BLaER1 treated with 17β-estradiol and CSF1 and Interleukin-3, amounts not matched to agents 10 nM and 100 nM (cell line): Measurements from ENCODE around the gene DDRGK1.
A peak's percentile ranks its signal among the peaks of the same experiment; 100 is the strongest.

Experiments
- H3K27ac ChIP-seq, 11 experiments: shearing (Covaris generic); formaldehyde crosslinking; 2 replicates each; pipeline ENCODE4 v1.8.1; 2022
- H3K27me3 ChIP-seq, 11 experiments: shearing (Covaris generic); formaldehyde crosslinking; 2 replicates each; pipeline ENCODE4 v1.8.1; 2022
- H3K36me3 ChIP-seq, 11 experiments: shearing (Covaris generic); formaldehyde crosslinking; 2 replicates each; pipeline ENCODE4 v1.8.1; 2022
- H3K4me1 ChIP-seq, 10 experiments: shearing (Covaris generic); formaldehyde crosslinking; 2 replicates each; pipeline ENCODE4 v1.8.1; 2022
- H3K4me2 ChIP-seq, 11 experiments: shearing (Covaris generic); formaldehyde crosslinking; 2 replicates each; pipeline ENCODE4 v1.8.1; 2022
- H3K4me3 ChIP-seq, 10 experiments: shearing (Covaris generic); formaldehyde crosslinking; 2 replicates each; pipeline ENCODE4 v1.8.1; 2022
- H3K9ac ChIP-seq, 11 experiments: shearing (Covaris generic); formaldehyde crosslinking; 2 replicates each; pipeline ENCODE4 v1.8.1; 2022
- H3K9me3 ChIP-seq, 11 experiments: shearing (Covaris generic); formaldehyde crosslinking; replicated peaks in 1 of 11; 2 replicates each; pipeline ENCODE4 v1.8.1; 2022
- H4K20me1 ChIP-seq, 11 experiments: shearing (Covaris generic); formaldehyde crosslinking; 2 replicates each; pipeline ENCODE4 v1.8.1; 2022
- Cebpa-rat ChIP-seq, 11 experiments: shearing (Covaris generic); IDR thresholded peaks; 2 replicates each; pipeline ENCODE4 v1.8.1; 2022

DDRGK1 gene

GRCh38 chr20:3204124-3204794 is at the start of gene DDRGK1:
Gene DDRGK1, minus strand, starts transcription at chr20:3204682. Its CDS starts 55 bp downstream, at chr20:3204627.
- Histone ChIP-seq H3K4me3 (peak within 1 kb of the TSS; percentile 81 to 96 (median 88)), H3K36me3 (peaks cover 16 to 39% (median 33%) of the 10 kb centered on the region in 11 experiments), H3K4me2 (peak within 1 kb of the TSS; percentile 94 to 100 (median 98)), H3K9ac (peak within 1 kb of the TSS; percentile 80 to 92 (median 88)), H3K27me3 (no peaks in the 10 kb centered on the region), H4K20me1 (peaks cover 0 to 21% (median 6%) of the 10 kb centered on the region in 11 experiments; a peak in 6 of 22 replicates), H3K9me3 (no peaks in the 10 kb centered on the region), H3K4me1 (peaks cover 19 to 29% (median 25%) of the 10 kb centered on the region in 10 experiments), H3K27ac (peak within 1 kb of the TSS; percentile 67 to 91 (median 84))
- TF ChIP-seq Cebpa-rat (IDR thresholded peaks at IDR 0.05) = peak in 10 of 11 experiments; percentile 9 to 86 (median 66); a peak in 15 of 22 replicates

GRCh38 chr20:3251806-3252205 is 47.3 kb upstream of the DDRGK1 start:
- Histone ChIP-seq H3K27ac (no peak overlapping the region), H3K9ac (no peak overlapping the region), H3K36me3 (peaks cover 35 to 72% (median 61%) of the 10 kb centered on the region in 11 experiments), H3K27me3 (peaks cover 38 to 55% (median 49%) of the 10 kb centered on the region in 11 experiments), H3K4me2 (no peak overlapping the region), H4K20me1 (peaks cover 0 to 67% (median 36%) of the 10 kb centered on the region in 11 experiments; a peak in 17 of 22 replicates), H3K4me1 (peaks cover 9 to 12% (median 11%) of the 10 kb centered on the region in 10 experiments; a peak in 14 of 20 replicates), H3K4me3 (no peak overlapping the region), H3K9me3 (no peaks in the 10 kb centered on the region)
- TF ChIP-seq Cebpa-rat (IDR thresholded peaks at IDR 0.05) = no peak

GRCh38 chr20:3250091-3250504 is 45.6 kb upstream of the DDRGK1 start:
- peak overlapping the region in 1 of 11 experiments; percentile 32; a peak in 1 of 22 replicates for H3K9ac ChIP-seq
- no peak overlapping the region for H3K27ac ChIP-seq
- no peaks in the 10 kb centered on the region for H3K9me3 ChIP-seq
- no peak overlapping the region for H3K4me2 ChIP-seq
- peaks cover 40 to 63% (median 54%) of the 10 kb centered on the region in 11 experiments for H3K27me3 ChIP-seq
- TF ChIP-seq Cebpa-rat (IDR thresholded peaks at IDR 0.05) = no peak
- H3K4me1 ChIP-seq = peaks cover 9 to 12% (median 11%) of the 10 kb centered on the region in 10 experiments; a peak in 14 of 20 replicates
- peaks cover 0 to 61% (median 36%) of the 10 kb centered on the region in 11 experiments; a peak in 17 of 22 replicates for H4K20me1 ChIP-seq
- no peak overlapping the region for H3K4me3 ChIP-seq
- peaks cover 21 to 55% (median 43%) of the 10 kb centered on the region in 11 experiments for H3K36me3 ChIP-seq

- H3K27ac ChIP-seq = no peak overlapping the region
- H4K20me1 ChIP-seq = peaks cover 0 to 57% (median 36%) of the 10 kb centered on the region in 11 experiments; a peak in 17 of 22 replicates
- peaks cover 40 to 69% (median 58%) of the 10 kb centered on the region in 11 experiments for H3K27me3 ChIP-seq
- H3K4me2 ChIP-seq = peak overlapping the region; percentile 23 to 70 (median 52)
- H3K9me3 ChIP-seq = no peaks in the 10 kb centered on the region
- peaks cover 9 to 12% (median 11%) of the 10 kb centered on the region in 10 experiments; a peak in 14 of 20 replicates for H3K4me1 ChIP-seq
- TF ChIP-seq Cebpa-rat (IDR thresholded peaks at IDR 0.05) = no peak
- H3K36me3 ChIP-seq = peaks cover 14 to 44% (median 35%) of the 10 kb centered on the region in 11 experiments; a peak in 20 of 22 replicates
- peak overlapping the region in 6 of 10 experiments; percentile 4 to 39 (median 28); a peak in 5 of 20 replicates for H3K4me3 ChIP-seq
- H3K9ac ChIP-seq = no peak overlapping the region
Observed at GRCh38 chr20:3248993-3249347, 44.5 kb upstream of the DDRGK1 start.

- no peak for TF ChIP-seq Cebpa-rat (IDR thresholded peaks at IDR 0.05)
- H3K4me1 ChIP-seq = peaks cover 9 to 12% (median 11%) of the 10 kb centered on the region in 10 experiments; a peak in 14 of 20 replicates
- H3K27ac ChIP-seq = no peak overlapping the region
- peaks cover 40 to 75% (median 58%) of the 10 kb centered on the region in 11 experiments for H3K27me3 ChIP-seq
- H3K4me3 ChIP-seq = peak overlapping the region in 6 of 10 experiments; percentile 4 to 39 (median 28); a peak in 6 of 20 replicates
- H3K4me2 ChIP-seq = peak overlapping the region; percentile 23 to 70 (median 52)
- H3K36me3 ChIP-seq = peaks cover 9 to 39% (median 30%) of the 10 kb centered on the region in 11 experiments; a peak in 20 of 22 replicates
- H4K20me1 ChIP-seq = peaks cover 0 to 57% (median 36%) of the 10 kb centered on the region in 11 experiments; a peak in 17 of 22 replicates
- no peaks in the 10 kb centered on the region for H3K9me3 ChIP-seq
- H3K9ac ChIP-seq = no peak overlapping the region
Observed at GRCh38 chr20:3248167-3248992, 43.9 kb upstream of the DDRGK1 start.

- Histone ChIP-seq H3K4me2 (no peak overlapping the region), H3K9ac (no peak overlapping the region)
- no peak for TF ChIP-seq Cebpa-rat (IDR thresholded peaks at IDR 0.05)
Observed at GRCh38 chr20:3247638-3248037, 43.2 kb upstream of the DDRGK1 start.

GRCh38 chr20:3246682-3247081 is 42.2 kb upstream of the DDRGK1 start:
- H3K27ac ChIP-seq = no peak overlapping the region
- peaks cover 9 to 12% (median 11%) of the 10 kb centered on the region in 10 experiments; a peak in 14 of 20 replicates for H3K4me1 ChIP-seq
- H3K9me3 ChIP-seq = no peaks in the 10 kb centered on the region
- H3K4me2 ChIP-seq = no peak overlapping the region
- H4K20me1 ChIP-seq = peaks cover 0 to 45% (median 31%) of the 10 kb centered on the region in 11 experiments; a peak in 17 of 22 replicates
- peaks cover 0 to 22% (median 15%) of the 10 kb centered on the region in 11 experiments; a peak in 13 of 22 replicates for H3K36me3 ChIP-seq
- no peak overlapping the region for H3K4me3 ChIP-seq
- TF ChIP-seq Cebpa-rat (IDR thresholded peaks at IDR 0.05) = no peak
- no peak overlapping the region for H3K9ac ChIP-seq
- H3K27me3 ChIP-seq = peaks cover 46 to 83% (median 64%) of the 10 kb centered on the region in 11 experiments

More at GRCh38 chr20:3247638-3248037, 43.2 kb upstream of the DDRGK1 start:
- Histone ChIP-seq H3K4me3 (no peak overlapping the region), H3K36me3 (peaks cover 2 to 31% (median 22%) of the 10 kb centered on the region in 11 experiments; a peak in 19 of 22 replicates), H3K27me3 (peaks cover 40 to 79% (median 58%) of the 10 kb centered on the region in 11 experiments), H3K27ac (no peak overlapping the region), H4K20me1 (peaks cover 0 to 55% (median 36%) of the 10 kb centered on the region in 11 experiments; a peak in 17 of 22 replicates), H3K9me3 (no peaks in the 10 kb centered on the region), H3K4me1 (peaks cover 9 to 12% (median 11%) of the 10 kb centered on the region in 10 experiments; a peak in 14 of 20 replicates)

- no peak for TF ChIP-seq Cebpa-rat (IDR thresholded peaks at IDR 0.05)
- Histone ChIP-seq H3K4me1 (peaks cover 9 to 12% (median 11%) of the 10 kb centered on the region in 10 experiments; a peak in 14 of 20 replicates), H3K36me3 (peaks cover 0 to 12% (median 6%) of the 10 kb centered on the region in 11 experiments; a peak in 7 of 22 replicates), H4K20me1 (peaks cover 0 to 42% (median 30%) of the 10 kb centered on the region in 11 experiments; a peak in 17 of 22 replicates), H3K27ac (no peak overlapping the region), H3K4me2 (no peak overlapping the region), H3K9ac (no peak overlapping the region), H3K27me3 (peaks cover 46 to 85% (median 66%) of the 10 kb centered on the region in 11 experiments), H3K9me3 (no peaks in the 10 kb centered on the region), H3K4me3 (no peak overlapping the region)
Observed at GRCh38 chr20:3245711-3246110, 41.2 kb upstream of the DDRGK1 start.
